ENCODE results near the gene ZNF235. TPM values are rescaled to one million over a fixed set of nuclear protein-coding genes. Genes with fewer than 3 reads are reported as not detected.

ZNF235 gene
- total RNA-seq, 6 donors from 2014 or later, result 3.0 to 16.8 (median 8.3) TPM

- no peaks in the 10 kb centered on the region for H3K27me3 ChIP-seq
- no peak for DNase-seq
- peaks cover 38 to 82% (median 72%) of the 10 kb centered on the region in 4 donors for H3K9me3 ChIP-seq
- no peak for ATAC-seq (ENCODE audit: low FRiP score in 2 of 2)
- no peak overlapping the region for H3K27ac ChIP-seq
- H3K4me1 ChIP-seq, result no peaks in the 10 kb centered on the region
- TF ChIP-seq POLR2AphosphoS5 (IDR thresholded peaks at IDR 0.05), result no peak
- no peak for TF ChIP-seq EP300 (IDR thresholded peaks at IDR 0.05)
- TF ChIP-seq, protein P1, sequence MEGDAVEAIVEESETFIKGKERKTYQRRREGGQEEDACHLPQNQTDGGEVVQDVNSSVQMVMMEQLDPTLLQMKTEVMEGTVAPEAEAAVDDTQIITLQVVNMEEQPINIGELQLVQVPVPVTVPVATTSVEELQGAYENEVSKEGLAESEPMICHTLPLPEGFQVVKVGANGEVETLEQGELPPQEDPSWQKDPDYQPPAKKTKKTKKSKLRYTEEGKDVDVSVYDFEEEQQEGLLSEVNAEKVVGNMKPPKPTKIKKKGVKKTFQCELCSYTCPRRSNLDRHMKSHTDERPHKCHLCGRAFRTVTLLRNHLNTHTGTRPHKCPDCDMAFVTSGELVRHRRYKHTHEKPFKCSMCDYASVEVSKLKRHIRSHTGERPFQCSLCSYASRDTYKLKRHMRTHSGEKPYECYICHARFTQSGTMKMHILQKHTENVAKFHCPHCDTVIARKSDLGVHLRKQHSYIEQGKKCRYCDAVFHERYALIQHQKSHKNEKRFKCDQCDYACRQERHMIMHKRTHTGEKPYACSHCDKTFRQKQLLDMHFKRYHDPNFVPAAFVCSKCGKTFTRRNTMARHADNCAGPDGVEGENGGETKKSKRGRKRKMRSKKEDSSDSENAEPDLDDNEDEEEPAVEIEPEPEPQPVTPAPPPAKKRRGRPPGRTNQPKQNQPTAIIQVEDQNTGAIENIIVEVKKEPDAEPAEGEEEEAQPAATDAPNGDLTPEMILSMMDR (IDR thresholded peaks at IDR 0.05), result no peak
- H3K36me3 ChIP-seq, result no peaks in the 10 kb centered on the region
- peak overlapping the region in 2 of 4 donors; percentile 30 to 39 for H3K4me3 ChIP-seq
- WGBS, 2 donors, result 22 to 30% methylated on average over 7 of the region's 7 CpGs
Observed at GRCh38 chr19:44260343-44260681, 44.5 kb downstream of the ZNF235 start.

- no peak for ATAC-seq (ENCODE audit: low FRiP score in 2 of 2)
Observed at GRCh38 chr19:44258835-44259413, 45.9 kb downstream of the ZNF235 start.

GRCh38 chr19:44258136-44258535, 46.7 kb downstream of the ZNF235 start:
- no peak for DNase-seq
- TF ChIP-seq POLR2A (IDR thresholded peaks at IDR 0.05), result no peak
- no peak for TF ChIP-seq POLR2AphosphoS5 (IDR thresholded peaks at IDR 0.05)
- TF ChIP-seq EP300 (IDR thresholded peaks at IDR 0.05), result no peak
- TF ChIP-seq, protein P1 (IDR thresholded peaks at IDR 0.05), result no peak
- H3K36me3 ChIP-seq, result no peaks in the 10 kb centered on the region
- no peak overlapping the region for H3K4me3 ChIP-seq
- no peak for ATAC-seq (ENCODE audit: low FRiP score in 2 of 2)
- WGBS, 2 donors, result 90 to 100% methylated on average over 1 of the region's 1 CpG
- no peak overlapping the region for H3K27ac ChIP-seq
- H3K9me3 ChIP-seq, result peaks cover 57 to 97% (median 81%) of the 10 kb centered on the region in 4 donors
- H3K27me3 ChIP-seq, result no peaks in the 10 kb centered on the region
- no peaks in the 10 kb centered on the region for H3K4me1 ChIP-seq

More at GRCh38 chr19:44258835-44259413, 45.9 kb downstream of the ZNF235 start:
- TF ChIP-seq EP300 (IDR thresholded peaks at IDR 0.05) (no peak), POLR2A (IDR thresholded peaks at IDR 0.05) (no peak), POLR2AphosphoS5 (IDR thresholded peaks at IDR 0.05) (no peak)
- TF ChIP-seq, protein P1 (IDR thresholded peaks at IDR 0.05), result no peak
- Histone ChIP-seq H3K4me3 (no peak overlapping the region), H3K27me3 (no peaks in the 10 kb centered on the region), H3K27ac (no peak overlapping the region), H3K9me3 (peaks cover 50 to 93% (median 80%) of the 10 kb centered on the region in 4 donors), H3K4me1 (no peaks in the 10 kb centered on the region), H3K36me3 (no peaks in the 10 kb centered on the region)
- WGBS, 2 donors, result 90 to 95% methylated on average over 2 of the region's 2 CpGs
- DNase-seq, result no peak

- Histone ChIP-seq H3K27me3 (no peaks in the 10 kb centered on the region), H3K36me3 (no peaks in the 10 kb centered on the region), H3K27ac (no peak overlapping the region), H3K4me1 (no peaks in the 10 kb centered on the region), H3K4me3 (no peak overlapping the region), H3K9me3 (peaks cover 74 to 97% (median 89%) of the 10 kb centered on the region in 4 donors)
- no peak for DNase-seq
- no peak for TF ChIP-seq POLR2AphosphoS5 (IDR thresholded peaks at IDR 0.05)
- no peak for TF ChIP-seq EP300 (IDR thresholded peaks at IDR 0.05)
- TF ChIP-seq, protein P1 (IDR thresholded peaks at IDR 0.05), result no peak
- TF ChIP-seq POLR2A (IDR thresholded peaks at IDR 0.05), result no peak
- no peak for ATAC-seq (ENCODE audit: low FRiP score in 2 of 2)
Observed at GRCh38 chr19:44255705-44256411, 49.0 kb downstream of the ZNF235 start.

Data from upper lobe of left lung (tissue), 6 donors.